ENCODE results near the gene FGD4. TPM values are rescaled to one million over a fixed set of nuclear protein-coding genes. Genes with fewer than 3 reads are reported as not detected.

FGD4 gene
- total RNA-seq, 1 experiment from 2014 or later: 31.6 TPM

GRCh38 chr12:32604565-32604964, 205.2 kb downstream of the FGD4 start:
- no peaks in the 10 kb centered on the region for H3K27me3 Mint-ChIP-seq (ENCODE audit: insufficient read depth, unreplicated experiment)
- H3K4me1 Mint-ChIP-seq (ENCODE audit: low read depth, unreplicated experiment): peaks cover 29% of the 10 kb centered on the region
- ChIA-PET CTCF (interaction anchor here (0.6 to 1.3 kb wide), 2 partner anchors 68 to 571 kb away, joined by 3 to 5 read pairs; no protein-coding TSS in a partner anchor), POLR2A (interaction anchor here (0.6 to 0.8 kb wide), 5 partner anchors 8 to 168 kb away, joined by 3 to 4 read pairs (median 3); no protein-coding TSS in a partner anchor)
- intact Hi-C loops (cut with micrococcal nuclease; ENCODE audit: unreplicated experiment): loop anchor here (2.0 kb wide), 1 partner anchor 62 kb away; no protein-coding TSS in a partner anchor
- no peak overlapping the region for H3K4me3 Mint-ChIP-seq (ENCODE audit: unreplicated experiment)
- peaks cover 20% of the 10 kb centered on the region for H3K36me3 Mint-ChIP-seq (ENCODE audit: insufficient read depth, unreplicated experiment)
- BruUV-seq (replicated peaks): no TSS peak
- H3K27ac Mint-ChIP-seq (ENCODE audit: unreplicated experiment): peak overlapping the region; percentile 64
- H3K36me3 ChIP-seq (ENCODE audit: control insufficient read depth, insufficient read depth, low read length): peaks cover 1% of the 10 kb centered on the region
- H3K9me3 ChIP-seq: no peaks in the 10 kb centered on the region
- no peak overlapping the region for H3K4me3 ChIP-seq (ENCODE audit: low read depth, low read length)
- no peaks in the 10 kb centered on the region for H3K27me3 ChIP-seq (replicated peaks; ENCODE audit: control insufficient read depth, insufficient read depth, low read length)
- no peak for TF ChIP-seq CTCF (IDR thresholded peaks at IDR 0.05; ENCODE audit: insufficient read depth in 1 of 2, low read depth in 1 of 2, low read length in 1 of 2, severe bottlenecking in 1 of 2, unreplicated experiment in 1 of 2)
- no peak for DNase-seq
- H3K9me3 Mint-ChIP-seq (ENCODE audit: unreplicated experiment): no peaks in the 10 kb centered on the region
- peaks cover 29% of the 10 kb centered on the region for H3K4me1 ChIP-seq

- H3K36me3 ChIP-seq (ENCODE audit: control insufficient read depth, insufficient read depth, low read length): peaks cover 3% of the 10 kb centered on the region
- DNase-seq: peak in 1 of 2 experiments; percentile 75
- CTCF ChIA-PET: interaction anchor here (0.7 to 1.3 kb wide), 2 partner anchors 67 to 92 kb away, joined by 3 to 5 read pairs; no protein-coding TSS in a partner anchor
- peak overlapping the region; percentile 64 for H3K27ac Mint-ChIP-seq (ENCODE audit: unreplicated experiment)
- peaks cover 29% of the 10 kb centered on the region for H3K4me1 ChIP-seq
- intact Hi-C loops (cut with micrococcal nuclease; ENCODE audit: unreplicated experiment): loop anchor here (1.0 to 2.0 kb wide), 3 partner anchors 63 to 240 kb away; no protein-coding TSS in a partner anchor
- H3K9me3 ChIP-seq: no peaks in the 10 kb centered on the region
- H3K27me3 ChIP-seq (replicated peaks; ENCODE audit: control insufficient read depth, insufficient read depth, low read length): no peaks in the 10 kb centered on the region
- no peaks in the 10 kb centered on the region for H3K27me3 Mint-ChIP-seq (ENCODE audit: insufficient read depth, unreplicated experiment)
- peaks cover 29% of the 10 kb centered on the region for H3K4me1 Mint-ChIP-seq (ENCODE audit: low read depth, unreplicated experiment)
- H3K4me3 ChIP-seq (ENCODE audit: low read depth, low read length): no peak overlapping the region
- POLR2A ChIA-PET: interaction anchor here (0.6 to 0.8 kb wide), 3 partner anchors 9 to 138 kb away, joined by 3 to 4 read pairs (median 4); no protein-coding TSS in a partner anchor
- H3K4me3 Mint-ChIP-seq (ENCODE audit: unreplicated experiment): peak overlapping the region; percentile 47
- H3K9me3 Mint-ChIP-seq (ENCODE audit: unreplicated experiment): no peaks in the 10 kb centered on the region
- BruUV-seq (replicated peaks): no TSS peak
- TF ChIP-seq CTCF (IDR thresholded peaks at IDR 0.05; ENCODE audit: insufficient read depth in 1 of 2, low read depth in 1 of 2, low read length in 1 of 2, severe bottlenecking in 1 of 2, unreplicated experiment in 1 of 2): no peak
- H3K36me3 Mint-ChIP-seq (ENCODE audit: insufficient read depth, unreplicated experiment): peaks cover 26% of the 10 kb centered on the region
These were observed 206.2 kb downstream of the FGD4 start for GRCh38 chr12:32605326-32606095.

- peaks cover 29% of the 10 kb centered on the region for H3K4me1 ChIP-seq
- H3K4me1 Mint-ChIP-seq (ENCODE audit: low read depth, unreplicated experiment): peaks cover 29% of the 10 kb centered on the region
- no peaks in the 10 kb centered on the region for H3K27me3 Mint-ChIP-seq (ENCODE audit: insufficient read depth, unreplicated experiment)
- peak overlapping the region; percentile 0 for H3K27ac Mint-ChIP-seq (ENCODE audit: unreplicated experiment)
- peaks cover 27% of the 10 kb centered on the region for H3K36me3 Mint-ChIP-seq (ENCODE audit: insufficient read depth, unreplicated experiment)
- H3K9me3 Mint-ChIP-seq (ENCODE audit: unreplicated experiment): no peaks in the 10 kb centered on the region
- ChIA-PET POLR2A (no interaction called here), CTCF (no interaction called here)
- DNase-seq: no peak
- intact Hi-C loops (cut with micrococcal nuclease; ENCODE audit: unreplicated experiment): no loop called here
- TF ChIP-seq CTCF (IDR thresholded peaks at IDR 0.05; ENCODE audit: insufficient read depth in 1 of 2, low read depth in 1 of 2, low read length in 1 of 2, severe bottlenecking in 1 of 2, unreplicated experiment in 1 of 2): no peak
- peaks cover 3% of the 10 kb centered on the region for H3K36me3 ChIP-seq (ENCODE audit: control insufficient read depth, insufficient read depth, low read length)
- H3K27me3 ChIP-seq (replicated peaks; ENCODE audit: control insufficient read depth, insufficient read depth, low read length): no peaks in the 10 kb centered on the region
- BruUV-seq (replicated peaks): no TSS peak
- no peaks in the 10 kb centered on the region for H3K9me3 ChIP-seq
- H3K4me3 Mint-ChIP-seq (ENCODE audit: unreplicated experiment): no peak overlapping the region
- H3K4me3 ChIP-seq (ENCODE audit: low read depth, low read length): no peak overlapping the region
These were observed 207.1 kb downstream of the FGD4 start for GRCh38 chr12:32606443-32606842.

All from Caco-2 (cell line).